H1 (cell line): ENCODE results near the gene IL9R. TPM values are rescaled to one million over a fixed set of nuclear protein-coding genes. Genes with fewer than 3 reads are reported as not detected.

Source experiments
- CTCF ChIA-PET: fragments of 300-600 bp; sonication (Branson Sonifier 250); formaldehyde crosslinking; loops from one replicate; lab custom pipeline; 2021; ENCODE audit not compliant: partially characterized antibody; lab: Charles Lee
- POLR2A ChIA-PET: fragments of 300-600 bp; sonication (Branson Sonifier 250); formaldehyde crosslinking; loops from one replicate; lab custom pipeline; 2021; ENCODE audit warnings: inconsistent platforms; ENCODE audit not compliant: partially characterized antibody; lab: Charles Lee
- DNase-seq, 2 experiments: peaks; one replicate each; pipeline versions ENCODE4 v3.0.0 to v3.0.0-alpha.2; 2010 to 2022; ENCODE audit warnings: low spot score in 2 of 2, low read depth in 1 of 2, mixed read lengths in 1 of 2
- FAIRE-seq: peaks from 2 replicates; lab custom pipeline; 2011; peaks lifted over from hg19 to GRCh38; lab: Jason Lieb, UNC
- H2AFZ ChIP-seq: 2 replicates; pipeline ENCODE4 v1.8.1; 2012; ENCODE audit warnings: low read length, inconsistent platforms
- H2AK5ac ChIP-seq: 2 replicates; pipeline ENCODE4 v1.6.1; 2013; ENCODE audit warnings: low read depth, low read length
- H2BK120ac ChIP-seq: replicated peaks from 2 replicates; pipeline ENCODE3; 2013; ENCODE audit warnings: low read depth, low read length, inconsistent platforms
- H2BK12ac ChIP-seq: 2 replicates; pipeline ENCODE4 v1.6.1; 2013; ENCODE audit warnings: low read depth, low read length
- H2BK15ac ChIP-seq: 2 replicates; pipeline ENCODE4 v1.6.1; 2013; ENCODE audit warnings: low read length
- H2BK20ac ChIP-seq: 2 replicates; pipeline ENCODE4 v1.6.1; 2013; ENCODE audit warnings: low read length
- H2BK5ac ChIP-seq: 2 replicates; pipeline ENCODE4 v1.6.1; 2013; ENCODE audit warnings: low read depth, low read length
- H3K14ac ChIP-seq: 2 replicates; pipeline ENCODE4 v1.6.1; 2013; ENCODE audit warnings: inconsistent platforms; ENCODE audit not compliant: insufficient read length
- H3K18ac ChIP-seq: 2 replicates; pipeline ENCODE4 v1.6.1; 2013; ENCODE audit warnings: low read length; ENCODE audit errors: extremely low read depth
- H3K23ac ChIP-seq: 2 replicates; pipeline ENCODE4 v1.6.1; 2013; ENCODE audit warnings: inconsistent platforms; ENCODE audit not compliant: insufficient read length
- H3K23me2 ChIP-seq: 2 replicates; pipeline ENCODE4 v1.6.1; 2013; ENCODE audit warnings: low read depth, low read length
- H3K27ac ChIP-seq: 2 replicates; pipeline ENCODE4 v1.6.1; 2011; ENCODE audit warnings: low read depth, low read length, inconsistent platforms
- H3K27me3 ChIP-seq, 4 experiments: replicated peaks in 1 of 4; 1 replicate in 1 of 4; 2 replicates in 3 of 4; pipeline versions ENCODE4 v1.6.1 to v1.8.1; 2011 to 2013; ENCODE audit warnings: low read length in 3 of 4, mild to moderate bottlenecking in 3 of 4, inconsistent platforms in 2 of 4, mixed read lengths in 2 of 4, moderate library complexity in 1 of 4; ENCODE audit not compliant: control insufficient read depth in 3 of 4, insufficient read depth in 3 of 4; ENCODE audit errors: extremely low read depth in 1 of 4
- H3K36me3 ChIP-seq, 4 experiments: 2 replicates each; pipeline versions ENCODE4 v1.6.1 to v1.8.1; 2011 to 2013; ENCODE audit warnings: mild to moderate bottlenecking in 4 of 4, low read length in 3 of 4, moderate library complexity in 2 of 4, control low read depth in 1 of 4, inconsistent platforms in 1 of 4; ENCODE audit not compliant: insufficient read depth in 4 of 4, control insufficient read depth in 2 of 4
- H3K4ac ChIP-seq: replicated peaks from 2 replicates; pipeline ENCODE3; 2013; ENCODE audit warnings: low read length, low read depth, mixed read lengths, inconsistent platforms; ENCODE audit not compliant: insufficient read length
- H3K4me1 ChIP-seq, 4 experiments: replicated peaks in 1 of 4; 1 replicate in 1 of 4; 2 replicates in 3 of 4; pipeline versions ENCODE4 v1.6.1 to v1.8.1; 2011 to 2013; ENCODE audit warnings: low read length in 3 of 4, inconsistent platforms in 2 of 4, mixed read lengths in 1 of 4; ENCODE audit not compliant: insufficient read depth in 4 of 4, control insufficient read depth in 3 of 4
- H3K4me2 ChIP-seq, 2 experiments: 2 replicates each; pipeline versions ENCODE4 v1.6.1 to v1.8.1; 2011 to 2013; ENCODE audit warnings: low read depth in 2 of 2, low read length in 2 of 2, control low read depth in 1 of 2, inconsistent platforms in 1 of 2, mild to moderate bottlenecking in 1 of 2; ENCODE audit not compliant: insufficient read depth in 1 of 2
- H3K4me3 ChIP-seq, 4 experiments: fragments of 200-600, 300-600 bp in 1 of 4; sonication (generic), shearing (Covaris generic), sonication (Bioruptor Twin) in 1 of 4; 2 replicates each; pipeline versions ENCODE4 v1.5.1 to v1.8.1; 2011 to 2016; ENCODE audit warnings: low read length in 4 of 4, low read depth in 3 of 4, control low read depth in 2 of 4, inconsistent platforms in 2 of 4, mild to moderate bottlenecking in 2 of 4, mixed read lengths in 1 of 4, moderate library complexity in 1 of 4; ENCODE audit not compliant: insufficient read depth in 2 of 4; ENCODE audit errors: extremely low read depth in 1 of 4
- H3K56ac ChIP-seq: replicated peaks from 2 replicates; pipeline ENCODE3; 2013; ENCODE audit warnings: low read depth, mild to moderate bottlenecking, mixed read lengths, low read length, inconsistent platforms; ENCODE audit not compliant: insufficient read length
- H3K79me1 ChIP-seq: 2 replicates; pipeline ENCODE4 v1.6.1; 2013; ENCODE audit warnings: low read depth, low read length, control low read depth
- H3K79me2 ChIP-seq, 2 experiments: 2 replicates each; pipeline versions ENCODE4 v1.6.1 to v1.8.1; 2012 to 2013; ENCODE audit warnings: low read length in 2 of 2, mild to moderate bottlenecking in 2 of 2, inconsistent platforms in 1 of 2; ENCODE audit not compliant: insufficient read depth in 2 of 2, control insufficient read depth in 1 of 2
- H3K9ac ChIP-seq, 4 experiments: replicated peaks in 1 of 4; 1 replicate in 1 of 4; 2 replicates in 3 of 4; pipeline versions ENCODE4 v1.6.1 to v1.8.1; 2011 to 2013; ENCODE audit warnings: low read depth in 3 of 4, low read length in 3 of 4, control low read depth in 2 of 4, mild to moderate bottlenecking in 2 of 4, moderate library complexity in 2 of 4, inconsistent platforms in 1 of 4; ENCODE audit errors: extremely low read depth in 1 of 4
- H3K9me3 ChIP-seq, 2 experiments: 2 replicates each; pipeline versions ENCODE4 v1.6.1 to v1.8.1; 2012 to 2013; ENCODE audit warnings: mild to moderate bottlenecking in 2 of 2, moderate library complexity in 2 of 2, control low read depth in 1 of 2, inconsistent platforms in 1 of 2, low read depth in 1 of 2, low read length in 1 of 2, mixed read lengths in 1 of 2; ENCODE audit not compliant: insufficient read depth in 2 of 2
- H4K20me1 ChIP-seq, 2 experiments: replicated peaks in 1 of 2; 2 replicates each; pipeline versions ENCODE3 to v1.8.1; 2011 to 2013; ENCODE audit warnings: inconsistent platforms in 2 of 2, low read length in 2 of 2, mild to moderate bottlenecking in 1 of 2; ENCODE audit not compliant: insufficient read depth in 2 of 2, control insufficient read depth in 1 of 2
- H4K5ac ChIP-seq: 2 replicates; pipeline ENCODE4 v1.6.1; 2013; ENCODE audit warnings: low read length, low read depth, mixed read lengths, inconsistent platforms; ENCODE audit not compliant: insufficient read length
- H4K8ac ChIP-seq: 2 replicates; pipeline ENCODE4 v1.8.0; 2013; ENCODE audit warnings: mild to moderate bottlenecking, moderate library complexity, low read length, inconsistent platforms; ENCODE audit not compliant: insufficient read depth; ENCODE audit errors: extremely low read depth
- H4K91ac ChIP-seq: replicated peaks from 2 replicates; pipeline ENCODE3; 2013; ENCODE audit warnings: low read length, mixed read lengths, inconsistent platforms; ENCODE audit not compliant: insufficient read length
- BACH1 ChIP-seq: IDR thresholded peaks from 2 replicates; pipeline ENCODE4 v1.6.1; 2012; ENCODE audit warnings: low read length, improper control_type of control experiment
- CBX8 ChIP-seq: fragments of 300-800, 300-1000 bp; sonication (generic); IDR thresholded peaks from 2 replicates; pipeline ENCODE4 v1.7.1; 2016; ENCODE audit warnings: low read depth, low read length, borderline replicate concordance
- CTCF ChIP-seq, 3 experiments: IDR thresholded peaks; 1 replicate in 2 of 3; 2 replicates in 1 of 3; pipeline versions ENCODE4 v1.5.1 to v1.6.1; 2011; ENCODE audit warnings: low read length in 3 of 3, mild to moderate bottlenecking in 3 of 3, inconsistent platforms in 2 of 3, low read depth in 1 of 3, moderate library complexity in 1 of 3; ENCODE audit not compliant: insufficient read depth in 1 of 3; ENCODE audit errors: control extremely low read depth in 1 of 3
- GABPA ChIP-seq: IDR thresholded peaks from 2 replicates; pipeline ENCODE4 v1.6.1; 2011; ENCODE audit warnings: mild to moderate bottlenecking, low read length, moderate library complexity, borderline replicate concordance; ENCODE audit not compliant: insufficient read depth
- HDAC6 ChIP-seq: IDR thresholded peaks from one replicate; pipeline ENCODE4 v1.7.1; 2012; ENCODE audit warnings: low read depth, mild to moderate bottlenecking, inconsistent platforms, low read length, moderate library complexity
- SUZ12 ChIP-seq: fragments of 200-600 bp; sonication (generic); IDR thresholded peaks from 2 replicates; pipeline ENCODE4 v1.6.1; 2012; ENCODE audit warnings: mild to moderate bottlenecking, inconsistent platforms, low read length, moderate library complexity, mixed read lengths
- TAF7 ChIP-seq: optimal IDR thresholded peaks from 2 replicates; pipeline ENCODE3; 2011; ENCODE audit warnings: low read depth, mild to moderate bottlenecking, inconsistent platforms, low read length, moderate library complexity, borderline replicate concordance
- TBP ChIP-seq: IDR thresholded peaks from 2 replicates; pipeline ENCODE4 v1.6.1; 2011; ENCODE audit warnings: low read depth, low read length, improper control_type of control experiment
- TEAD4 ChIP-seq: IDR thresholded peaks from 2 replicates; pipeline ENCODE4 v1.6.1; 2012; ENCODE audit warnings: low read depth, low read length, inconsistent platforms, mixed read lengths
- WGBS, 2 experiments: shearing (Covaris generic) in 1 of 2; methylation state at CpG; one replicate each; pipeline versions ENCODE4 v1.1.6 to v1.1.7; 2013 to 2015; ENCODE audit warnings: low lambda C conversion rate in 2 of 2, mixed read lengths in 2 of 2, inconsistent platforms in 1 of 2, low coverage in 1 of 2, missing lambda C conversion rate in 1 of 2; ENCODE audit not compliant: insufficient replicate concordance in 2 of 2, insufficient coverage in 1 of 2, insufficient read length in 1 of 2; ENCODE audit errors: extremely low coverage in 1 of 2, missing lambda C conversion rate in 1 of 2; 5-methylcytosine and 5-hydroxymethylcytosine counted together
- polyA plus RNA-seq, 7 experiments: library from polyadenylated mRNA; depleted of rRNA in 3 of 7; stranded (reverse) in 5 of 7; unstranded in 2 of 7; fragments of >200 nt in 5 of 7; fragments of 200-250 nt in 2 of 7; gene quantifications; 1 replicate in 5 of 7; 2 replicates in 1 of 7; 4 replicates in 1 of 7; pipeline versions ENCODE4 v1.2.1 to v1.2.3, GENCODE V29; 2011 to 2013; ENCODE audit warnings: missing spikeins in 2 of 7, mixed read lengths in 2 of 7
- total RNA-seq: library from RNA; stranded (reverse); fragmentation: NEBNext Ultra II Directional; extraction: Animal tissue kit (Norgen Biotek cat#: 25700); gene quantifications from 2 replicates; pipeline ENCODE4 v1.2.1, GENCODE V29; 2021
- TF ChIP-seq, protein P1 (sequence below): IDR thresholded peaks from 2 replicates; pipeline ENCODE4 v1.6.1; 2011; ENCODE audit warnings: low read length, improper control_type of control experiment

The IL9R gene
- total and polyA plus RNA-seq, 2 of the 8 experiments (the other 6 are each of a cell fraction or from before 2014, with no cell fraction given), result 0.14 to 0.28 TPM

DNA sequence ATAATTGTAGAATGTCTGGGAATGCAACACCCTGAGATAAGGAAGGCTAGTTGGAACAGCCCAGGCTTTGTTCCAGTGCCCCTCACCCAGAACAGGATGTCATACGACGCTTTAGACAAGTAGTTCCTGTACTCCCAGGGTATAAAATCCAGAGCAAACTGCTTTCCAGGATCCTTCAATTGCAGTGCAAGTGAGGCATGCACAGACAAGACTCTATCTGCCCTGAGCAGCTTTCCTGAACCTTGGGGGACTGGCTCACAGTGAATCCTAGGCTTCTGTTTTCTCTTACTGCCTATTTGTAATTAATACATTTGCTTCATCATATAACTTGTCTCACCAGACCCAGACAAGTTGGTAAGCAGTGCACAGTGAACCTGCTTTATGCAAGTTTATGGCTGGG is 48.4 kb upstream of the IL9R start:
- Histone ChIP-seq H3K14ac (no peak overlapping the region), H2BK20ac (no peak overlapping the region), H2AFZ (no peak overlapping the region), H3K79me2 (no peaks in the 10 kb centered on the region), H3K4me1 (no peaks in the 10 kb centered on the region), H3K23me2 (peaks cover 8% of the 10 kb centered on the region; the same call in 1 of the 2 replicates), H3K4ac (no peak overlapping the region), H3K9me3 (peaks cover 11 to 51% of the 10 kb centered on the region in 2 experiments; a peak in 3 of 4 replicates), H2BK12ac (no peak overlapping the region), H2BK5ac (no peak overlapping the region), H3K4me3 (no peak overlapping the region), H3K18ac (no peak overlapping the region), H4K8ac (no peak overlapping the region), H3K27ac (no peak overlapping the region), H4K5ac (no peak overlapping the region), H2AK5ac (no peak overlapping the region), H4K91ac (no peak overlapping the region), H3K4me2 (no peak overlapping the region), H3K36me3 (peaks cover 0 to 2% (median 0%) of the 10 kb centered on the region in 4 experiments; a peak in 1 of 8 replicates), H3K9ac (no peak overlapping the region), H3K23ac (no peak overlapping the region), H3K79me1 (no peaks in the 10 kb centered on the region), H2BK15ac (no peak overlapping the region), H4K20me1 (no peaks in the 10 kb centered on the region), H3K27me3 (no peaks in the 10 kb centered on the region), H2BK120ac (no peak overlapping the region), H3K56ac (no peak overlapping the region)
- FAIRE-seq, result no peak
- 80% methylated on average over 2 of the region's 2 CpGs; no CpG with 5 or more reads in 1 of the 2 experiments for WGBS, 2 experiments
- ChIA-PET CTCF (no interaction called here), POLR2A (no interaction called here)
- no peak for DNase-seq
- no peak for TF ChIP-seq CTCF (IDR thresholded peaks at IDR 0.05; ENCODE audit: control extremely low read depth in 1 of 3, insufficient read depth in 1 of 3, low read depth in 1 of 3, low read length in 3 of 3)
- no peak for TF ChIP-seq SUZ12
- TF ChIP-seq, protein P1, sequence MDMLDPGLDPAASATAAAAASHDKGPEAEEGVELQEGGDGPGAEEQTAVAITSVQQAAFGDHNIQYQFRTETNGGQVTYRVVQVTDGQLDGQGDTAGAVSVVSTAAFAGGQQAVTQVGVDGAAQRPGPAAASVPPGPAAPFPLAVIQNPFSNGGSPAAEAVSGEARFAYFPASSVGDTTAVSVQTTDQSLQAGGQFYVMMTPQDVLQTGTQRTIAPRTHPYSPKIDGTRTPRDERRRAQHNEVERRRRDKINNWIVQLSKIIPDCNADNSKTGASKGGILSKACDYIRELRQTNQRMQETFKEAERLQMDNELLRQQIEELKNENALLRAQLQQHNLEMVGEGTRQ, result no peak
- no peak for TF ChIP-seq HDAC6
- no peak for TF ChIP-seq TEAD4
- no peak for TF ChIP-seq BACH1
- no peak for TF ChIP-seq TBP
- TF ChIP-seq TAF7, result no peak
- no peak for TF ChIP-seq CBX8
- TF ChIP-seq GABPA, result no peak
